GM19372 (cell line): ENCODE results near the gene UBE2U.
"Not testable (repeated sequence)": the region's sequence is repeated elsewhere in the genome, so short reads cannot be mapped to it uniquely, and the experiment has no call there.

ENCODE experiments used
- ATAC-seq: cut with Tn5 transposase; IDR thresholded peaks from one replicate; pipeline ENCODE4 v1.9.1; 2021; ENCODE audit warnings: mild to moderate bottlenecking, low read depth, moderate library complexity; ENCODE audit not compliant: unreplicated experiment

Gene UBE2U

GRCh38 chr1:64187646-64188045, 15.8 kb upstream of the UBE2U start:
- ATAC-seq, result no peak

- no peak for ATAC-seq
These were observed 11.1 kb upstream of the UBE2U start for GRCh38 chr1:64192290-64192689.

- ATAC-seq, result no peak
These were observed 9.0 kb upstream of the UBE2U start for GRCh38 chr1:64194168-64195080.

GRCh38 chr1:64195081-64195395, 8.4 kb upstream of the UBE2U start:
- no peak for ATAC-seq

GRCh38 chr1:64196074-64196870, 7.2 kb upstream of the UBE2U start:
- no peak for ATAC-seq

GRCh38 chr1:64197076-64197475, 6.3 kb upstream of the UBE2U start:
- ATAC-seq, result no peak

GRCh38 chr1:64199154-64199553, 4.3 kb upstream of the UBE2U start:
- ATAC-seq, result no peak

GRCh38 chr1:64200064-64200463, 3.4 kb upstream of the UBE2U start:
- no peak for ATAC-seq

- ATAC-seq, result no peak
These were observed 5.8 kb downstream of the UBE2U start for GRCh38 chr1:64209221-64209620.

- no peak for ATAC-seq
These were observed 8.6 kb downstream of the UBE2U start for GRCh38 chr1:64212031-64212430.

GRCh38 chr1:64215576-64215975, 12.2 kb downstream of the UBE2U start:
- no peak for ATAC-seq

- no peak for ATAC-seq
These were observed 16.8 kb downstream of the UBE2U start for GRCh38 chr1:64220241-64220640.

- ATAC-seq, result no peak
These were observed 20.1 kb downstream of the UBE2U start for GRCh38 chr1:64223329-64224151.

GRCh38 chr1:64224236-64224635, 20.8 kb downstream of the UBE2U start:
- not testable (repeated sequence) for ATAC-seq

GRCh38 chr1:64228167-64228957, 24.9 kb downstream of the UBE2U start:
- ATAC-seq, result no peak

GRCh38 chr1:64229307-64229706, 25.9 kb downstream of the UBE2U start:
- ATAC-seq, result no peak

- ATAC-seq, result no peak
These were observed 27.7 kb downstream of the UBE2U start for GRCh38 chr1:64231153-64231552.

GRCh38 chr1:64231654-64232053, 28.2 kb downstream of the UBE2U start:
- ATAC-seq, result no peak

- ATAC-seq, result no peak
These were observed 31.3 kb downstream of the UBE2U start for GRCh38 chr1:64234714-64235113.

- ATAC-seq, result no peak
These were observed 31.8 kb downstream of the UBE2U start for GRCh38 chr1:64235181-64235580.
